Mesothelial cell of epicardium (in vitro differentiated cells): ENCODE data around the gene LRCH4. TPM values are rescaled to one million over a fixed set of nuclear protein-coding genes. Genes with fewer than 3 reads are reported as not detected.
"Not testable (repeated sequence)": the region's sequence is repeated elsewhere in the genome, so short reads cannot be mapped to it uniquely, and the experiment has no call there.

Source experiments
- DNase-seq, 2 experiments: peaks; one replicate each; pipeline ENCODE4 v3.0.0; 2021; ENCODE audit warnings: low spot score in 2 of 2; ENCODE audit not compliant: unreplicated experiment in 2 of 2
- H3K27ac Mint-ChIP-seq: 2 replicates; pipeline ENCODE4 v1.8.0; 2021; ENCODE audit warnings: mixed read lengths
- H3K27me3 Mint-ChIP-seq: 2 replicates; pipeline ENCODE4 v1.8.0; 2021; ENCODE audit warnings: low read depth, mixed read lengths
- H3K36me3 Mint-ChIP-seq: 2 replicates; pipeline ENCODE4 v1.8.0; 2021; ENCODE audit warnings: mixed read lengths
- H3K4me1 Mint-ChIP-seq: 2 replicates; pipeline ENCODE4 v1.8.0; 2021; ENCODE audit warnings: mixed read lengths
- H3K4me3 Mint-ChIP-seq: 2 replicates; pipeline ENCODE4 v1.8.0; 2021; ENCODE audit warnings: mild to moderate bottlenecking, moderate library complexity, mixed read lengths
- H3K9me3 Mint-ChIP-seq: 2 replicates; pipeline ENCODE4 v1.8.0; 2021; ENCODE audit warnings: mixed read lengths
- total RNA-seq: library from RNA; stranded (reverse); gene quantifications from 3 replicates; pipeline ENCODE4 v1.2.1, GENCODE V29; 2021
- TF ChIP-seq, protein P1 (sequence below): fragments of 200-600 bp; sonication (generic); IDR thresholded peaks from one replicate; pipeline ENCODE4 v1.5.0; 2021; ENCODE audit warnings: antibody characterized with exemption; ENCODE audit not compliant: unreplicated experiment

LRCH4 gene
- total RNA-seq, 1 donor from 2014 or later: 127 TPM

DNA sequence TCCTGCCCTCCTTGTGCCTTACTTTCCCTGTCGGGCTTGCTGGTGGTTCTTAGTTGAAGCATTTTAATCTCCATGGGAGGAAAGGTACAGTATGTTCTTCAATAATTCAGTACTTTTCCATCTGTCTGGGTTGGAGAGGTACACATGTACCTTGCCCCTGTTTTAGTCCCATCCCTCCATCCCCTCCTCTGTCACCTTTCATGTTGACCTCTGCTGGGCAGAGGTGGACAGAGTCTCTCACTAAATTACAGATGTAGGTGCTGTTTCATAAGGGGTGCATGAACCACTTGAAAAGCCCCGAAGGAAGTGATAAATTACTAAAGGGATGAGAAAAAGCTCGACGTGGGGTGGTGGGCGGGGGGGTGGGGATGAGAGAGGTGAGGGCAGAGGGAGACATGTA lies 41.5 kb downstream of the LRCH4 start:
- Mint-ChIP-seq H3K4me3 (no peak overlapping the region), H3K9me3 (no peaks in the 10 kb centered on the region), H3K27me3 (no peaks in the 10 kb centered on the region), H3K4me1 (peaks cover 50% of the 10 kb centered on the region), H3K36me3 (no peaks in the 10 kb centered on the region), H3K27ac (peak overlapping the region; percentile 92)
- no peak for DNase-seq
- TF ChIP-seq, protein P1, sequence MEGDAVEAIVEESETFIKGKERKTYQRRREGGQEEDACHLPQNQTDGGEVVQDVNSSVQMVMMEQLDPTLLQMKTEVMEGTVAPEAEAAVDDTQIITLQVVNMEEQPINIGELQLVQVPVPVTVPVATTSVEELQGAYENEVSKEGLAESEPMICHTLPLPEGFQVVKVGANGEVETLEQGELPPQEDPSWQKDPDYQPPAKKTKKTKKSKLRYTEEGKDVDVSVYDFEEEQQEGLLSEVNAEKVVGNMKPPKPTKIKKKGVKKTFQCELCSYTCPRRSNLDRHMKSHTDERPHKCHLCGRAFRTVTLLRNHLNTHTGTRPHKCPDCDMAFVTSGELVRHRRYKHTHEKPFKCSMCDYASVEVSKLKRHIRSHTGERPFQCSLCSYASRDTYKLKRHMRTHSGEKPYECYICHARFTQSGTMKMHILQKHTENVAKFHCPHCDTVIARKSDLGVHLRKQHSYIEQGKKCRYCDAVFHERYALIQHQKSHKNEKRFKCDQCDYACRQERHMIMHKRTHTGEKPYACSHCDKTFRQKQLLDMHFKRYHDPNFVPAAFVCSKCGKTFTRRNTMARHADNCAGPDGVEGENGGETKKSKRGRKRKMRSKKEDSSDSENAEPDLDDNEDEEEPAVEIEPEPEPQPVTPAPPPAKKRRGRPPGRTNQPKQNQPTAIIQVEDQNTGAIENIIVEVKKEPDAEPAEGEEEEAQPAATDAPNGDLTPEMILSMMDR: no peak

DNA sequence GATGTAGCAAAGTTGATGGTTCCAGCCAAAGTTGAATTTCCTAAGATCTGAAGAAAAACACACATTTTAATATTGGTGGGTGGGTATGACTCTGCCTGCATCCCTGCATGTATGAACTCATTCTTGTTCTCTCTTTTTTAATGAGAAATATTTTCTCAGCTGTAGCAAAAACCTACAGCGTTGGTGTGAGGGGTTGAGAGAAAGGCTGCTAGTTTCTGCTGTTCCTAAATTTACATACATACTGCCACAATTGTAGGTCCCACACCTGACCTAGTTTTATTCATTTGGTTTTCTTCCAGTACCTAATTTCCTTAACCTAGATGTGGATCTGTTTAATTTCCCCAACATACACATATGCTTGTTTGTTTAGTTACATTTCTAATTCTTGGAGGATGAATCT lies 42.3 kb downstream of the LRCH4 start:
- no peaks in the 10 kb centered on the region for H3K36me3 Mint-ChIP-seq
- DNase-seq: no peak
- peaks cover 51% of the 10 kb centered on the region for H3K4me1 Mint-ChIP-seq

DNA sequence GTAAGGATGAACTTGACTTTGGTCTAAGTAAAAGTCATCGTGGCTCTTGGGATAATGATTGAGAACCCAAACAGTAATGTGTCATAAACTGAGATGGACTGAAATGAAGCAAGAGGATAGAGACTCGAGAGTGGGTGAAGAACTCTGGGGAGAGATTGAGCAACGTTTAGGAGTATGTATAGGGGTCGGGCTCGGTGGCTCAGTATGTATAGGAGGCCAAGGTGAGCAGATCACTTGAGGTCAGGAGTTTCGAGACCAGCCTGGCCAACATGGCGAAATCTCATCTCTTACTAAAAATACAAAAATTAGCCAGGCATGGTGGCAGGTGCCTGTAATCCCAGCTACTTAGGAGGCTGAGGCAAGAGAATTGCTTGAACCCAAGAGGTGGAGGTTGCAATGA lies 44.6 kb downstream of the LRCH4 start:
- not testable (repeated sequence) for DNase-seq, H3K4me3 Mint-ChIP-seq, H3K27me3 Mint-ChIP-seq, H3K36me3 Mint-ChIP-seq, H3K9me3 Mint-ChIP-seq, H3K27ac Mint-ChIP-seq
- peaks cover 37% of the 10 kb centered on the region for H3K4me1 Mint-ChIP-seq

More for the DNA sequence above, 42.3 kb downstream of the LRCH4 start:
- Mint-ChIP-seq H3K27ac (no peak overlapping the region), H3K9me3 (no peaks in the 10 kb centered on the region), H3K27me3 (no peaks in the 10 kb centered on the region), H3K4me3 (no peak overlapping the region)
- TF ChIP-seq, protein P1: no peak

DNA sequence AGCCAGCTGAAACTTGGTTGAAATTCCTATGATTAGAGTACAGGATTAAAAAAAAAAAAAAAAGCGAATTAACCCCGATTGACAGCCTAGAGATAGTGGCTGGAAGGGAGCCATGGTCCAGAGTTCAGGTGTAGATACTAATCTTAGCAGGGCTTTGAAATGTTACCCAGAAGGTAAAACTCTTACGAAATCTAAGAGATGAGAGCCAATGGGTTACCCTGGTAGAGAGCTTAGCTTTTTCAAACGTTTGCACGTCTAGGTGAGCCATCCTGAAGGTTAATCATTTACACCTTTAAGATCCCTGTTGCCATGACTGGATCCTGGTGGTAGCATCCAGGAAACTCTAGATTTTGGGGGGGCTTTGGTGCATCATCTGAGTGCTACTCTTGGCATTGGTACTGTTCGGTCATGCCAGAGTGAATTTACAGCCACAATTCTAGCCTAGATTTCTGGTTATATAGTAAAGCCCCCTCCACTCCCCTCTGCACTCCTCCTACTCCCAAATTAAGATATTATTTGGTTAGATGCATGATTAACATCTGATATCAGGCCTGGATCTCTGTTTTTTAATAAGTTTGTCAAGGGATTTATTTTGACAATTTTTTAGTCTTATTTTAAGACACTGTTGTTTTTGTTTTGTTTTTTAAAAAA lies 45.7 kb downstream of the LRCH4 start:
- peaks cover 26% of the 10 kb centered on the region for H3K4me1 Mint-ChIP-seq
- no peaks in the 10 kb centered on the region for H3K36me3 Mint-ChIP-seq

DNA sequence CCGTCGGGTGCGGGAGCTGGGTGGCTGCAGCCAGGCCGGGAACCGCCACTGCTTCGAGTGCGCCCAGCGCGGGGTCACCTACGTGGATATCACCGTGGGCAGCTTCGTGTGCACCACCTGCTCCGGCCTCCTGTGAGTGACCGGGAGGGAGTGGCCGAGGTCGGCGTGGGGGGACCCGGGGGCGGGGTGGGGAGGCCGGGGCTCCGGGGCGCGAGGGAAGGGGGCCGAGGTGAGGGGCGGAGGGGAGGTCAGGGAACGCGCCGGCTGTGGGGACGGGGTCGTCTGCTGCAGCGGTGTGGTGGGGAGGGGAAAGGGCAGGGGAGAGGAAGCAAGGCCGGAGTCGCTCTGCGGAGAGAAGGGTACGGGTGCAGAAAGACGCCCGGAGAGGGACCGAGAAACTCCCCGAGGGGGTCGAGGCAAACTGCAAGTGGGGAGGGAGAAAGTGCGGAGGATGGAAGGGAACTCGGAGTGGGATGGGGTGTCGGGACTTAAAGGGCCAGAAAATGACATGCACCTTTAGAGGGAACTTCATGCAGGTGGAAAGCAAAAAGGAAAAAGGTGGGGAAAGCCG lies 46.4 kb downstream of the LRCH4 start:
- H3K4me1 Mint-ChIP-seq: peaks cover 19% of the 10 kb centered on the region
- no peaks in the 10 kb centered on the region for H3K9me3 Mint-ChIP-seq
- DNase-seq: peak in 1 of 2 experiments; percentile 40
- peak overlapping the region; percentile 97 for H3K4me3 Mint-ChIP-seq
- TF ChIP-seq, protein P1: no peak
- H3K36me3 Mint-ChIP-seq: no peaks in the 10 kb centered on the region
- no peaks in the 10 kb centered on the region for H3K27me3 Mint-ChIP-seq
- peak overlapping the region; percentile 34 for H3K27ac Mint-ChIP-seq

More for the DNA sequence above, 45.7 kb downstream of the LRCH4 start:
- Mint-ChIP-seq H3K27ac (no peak overlapping the region), H3K9me3 (no peaks in the 10 kb centered on the region), H3K4me3 (peak overlapping the region; percentile 97), H3K27me3 (no peaks in the 10 kb centered on the region)
- no peak for DNase-seq
- TF ChIP-seq, protein P1: no peak

DNA sequence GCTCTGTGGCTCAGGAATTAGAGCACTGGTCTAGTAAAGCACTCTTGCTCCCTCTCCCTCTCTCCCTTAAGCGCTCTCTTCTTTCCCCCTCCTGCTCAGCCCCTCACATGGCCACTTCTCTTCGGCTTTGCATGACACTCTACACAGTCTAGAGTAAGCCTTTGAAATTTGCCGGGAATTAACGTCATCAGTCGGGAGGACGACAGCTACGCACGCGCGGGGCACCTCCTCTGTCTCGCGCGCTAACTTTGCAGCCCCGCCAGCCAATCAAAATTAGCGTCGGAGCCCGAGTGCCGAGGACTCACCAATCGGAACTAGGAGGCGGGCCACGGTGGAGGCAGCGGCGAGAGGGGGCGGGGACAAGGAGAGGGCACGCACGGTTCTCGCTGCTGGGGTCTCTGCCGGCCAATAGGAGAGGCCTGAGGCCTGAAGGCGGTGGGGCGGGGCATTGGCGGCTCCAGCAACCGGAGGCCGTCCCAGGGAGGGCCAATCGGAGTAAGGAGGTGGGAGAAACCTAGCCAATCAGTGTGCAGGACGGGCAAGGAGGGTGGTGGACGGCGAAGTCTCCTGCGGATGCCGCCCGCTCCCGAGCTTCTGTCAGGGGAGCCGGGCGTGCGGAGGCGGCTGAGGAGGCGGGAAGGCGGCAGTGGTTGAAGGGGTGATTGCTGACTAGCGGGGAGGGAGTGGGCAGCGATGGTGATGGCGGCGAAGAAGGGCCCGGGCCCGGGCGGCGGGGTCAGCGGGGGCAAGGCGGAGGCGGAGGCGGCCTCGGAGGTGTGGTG lies 47.1 kb downstream of the LRCH4 start, which contains the start of gene AGFG2:
AGFG2 (plus strand) TSS at position 550 of the 782 bp plus-strand sequence; CDS start at position 694, 144 bp downstream.
- Mint-ChIP-seq H3K9me3 (no peaks in the 10 kb centered on the region), H3K4me3 (peak within 1 kb of the TSS; percentile 97), H3K27ac (peak within 1 kb of the TSS; percentile 88), H3K36me3 (no peaks in the 10 kb centered on the region), H3K27me3 (no peaks in the 10 kb centered on the region), H3K4me1 (peaks cover 14% of the 10 kb centered on the region)
- DNase-seq: peak; percentile 100
- TF ChIP-seq, protein P1: no peak
